ENCODE data around the gene CPLANE1. TPM values are rescaled to one million over a fixed set of nuclear protein-coding genes. Genes with fewer than 3 reads are reported as not detected.

Gene CPLANE1
- total and polyA plus RNA-seq, 10 of the 15 experiments (the other 5 are each of a cell fraction or from before 2014, with no cell fraction given) = 1.7 to 14.8 (median 6.7) TPM

DNA sequence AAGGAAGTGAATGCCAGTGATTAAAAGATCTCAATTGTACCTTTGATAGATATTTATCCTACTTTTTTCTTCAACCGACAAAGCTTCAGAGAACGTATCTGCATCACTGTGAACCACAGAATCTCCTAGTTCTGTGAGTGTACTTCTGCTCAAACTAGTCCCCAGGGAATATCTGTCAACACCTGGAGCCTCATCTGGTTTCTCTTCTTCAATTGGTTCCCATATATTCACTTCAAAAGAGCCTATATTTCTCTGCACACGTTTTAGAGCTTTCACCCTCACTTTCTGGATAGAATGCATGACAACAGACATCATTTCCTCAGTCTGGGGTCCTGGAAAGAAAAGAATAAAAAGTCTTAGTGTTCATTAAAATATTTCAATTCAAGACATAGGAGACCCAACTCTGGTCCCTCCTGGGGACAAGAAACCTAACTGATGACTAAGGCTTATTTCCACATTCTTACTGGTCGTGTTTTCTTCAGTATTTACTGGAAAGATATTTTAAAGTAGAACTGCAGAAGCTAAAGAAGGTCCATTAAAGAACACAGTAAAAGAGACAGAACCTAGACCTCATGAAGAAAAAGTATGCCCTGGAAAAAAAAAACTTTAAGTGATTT lies 64.3 kb downstream of the CPLANE1 start:
- DNase-seq (ENCODE audit: low read depth, low spot score) = peak; percentile 60
- ChIA-PET POLR2A (interaction anchor here (1.0 kb wide), 2 partner anchors 13 to 29 kb away, joined by 3 to 5 read pairs; no protein-coding TSS in a partner anchor), RAD21 (ENCODE audit: unreplicated experiment) (interaction anchor here (0.7 to 1.2 kb wide), 5 partner anchors 10 to 74 kb away, joined by 3 to 6 read pairs (median 3); no protein-coding TSS in a partner anchor), CTCF (interaction anchor here (0.6 to 1.8 kb wide), 2 partner anchors 9 to 12 kb away, joined by 3 to 8 read pairs; no protein-coding TSS in a partner anchor), SMC1A (ENCODE audit: uncharacterized antibody, unreplicated experiment) (interaction anchor here (0.8 to 2.3 kb wide), 9 partner anchors 12 to 95 kb away, joined by 3 to 20 read pairs (median 4); no protein-coding TSS in a partner anchor)
- peak; percentile 88 for ATAC-seq
- no peak overlapping the region for H3K4me3 ChIP-seq
- FAIRE-seq = peak; percentile 62
- H3K27me3 ChIP-seq (replicated peaks in 1 of 2; ENCODE audit: control insufficient read depth in 2 of 2, insufficient read depth in 2 of 2, low read length in 1 of 2) = no peaks in the 10 kb centered on the region
- no peaks in the 10 kb centered on the region for H4K20me1 ChIP-seq (ENCODE audit: control insufficient read depth, insufficient read depth)
- BruUV-seq (replicated peaks) = no TSS peak
- H3K27ac ChIP-seq (ENCODE audit: control insufficient read depth, insufficient read depth) = no peak overlapping the region; the same call in 1 of the 2 replicates
- H3K36me3 ChIP-seq (ENCODE audit: control insufficient read depth in 2 of 2, insufficient read depth in 2 of 2, low read length in 1 of 2) = no peaks in the 10 kb centered on the region; a peak in 1 of 4 replicates
- H3K79me2 ChIP-seq (ENCODE audit: control insufficient read depth, insufficient read depth, low read length) = no peaks in the 10 kb centered on the region
- H2AFZ ChIP-seq (ENCODE audit: control insufficient read depth, low read depth, low read length) = peak overlapping the region; percentile 24; the same call in 1 of the 2 replicates
- H3K9me3 ChIP-seq (replicated peaks; ENCODE audit: control insufficient read depth, insufficient read depth, low read length) = no peaks in the 10 kb centered on the region
- in situ Hi-C loops (cut with MboI) (no loop called here), intact Hi-C loops (cut with micrococcal nuclease; ENCODE audit: unreplicated experiment) (loop anchor here (5.0 kb wide), 1 partner anchor 73 kb away; no protein-coding TSS in a partner anchor)
- 35% methylated on average over 4 of the region's 4 CpGs for WGBS (ENCODE audit: insufficient coverage, insufficient replicate concordance, low lambda C conversion rate, missing lambda C conversion rate)
- H3K4me1 ChIP-seq (ENCODE audit: control insufficient read depth, insufficient read depth, low read length) = peaks cover 4% of the 10 kb centered on the region; the same call in 1 of the 2 replicates
- H3K4me2 ChIP-seq (ENCODE audit: control insufficient read depth, insufficient read depth) = no peak overlapping the region
- H3K9ac ChIP-seq (ENCODE audit: control insufficient read depth, insufficient read depth, low read length) = no peak overlapping the region
- TF ChIP-seq E2F4 (IDR thresholded peaks at IDR 0.05; ENCODE audit: low read depth, low read length) = no peak
- peak; percentile 47; the same call in 1 of the 2 replicates for TF ChIP-seq SPI1 (IDR thresholded peaks at IDR 0.05; ENCODE audit: borderline replicate concordance, insufficient read depth, low read depth, low read length)
- no peak for TF ChIP-seq NFYB (IDR thresholded peaks at IDR 0.05; ENCODE audit: insufficient read depth, low read depth, low read length)
- no peak for TF ChIP-seq ZNF384 (IDR thresholded peaks at IDR 0.05; ENCODE audit: borderline replicate concordance, low read depth, low read length)
- TF ChIP-seq ESRRA (IDR thresholded peaks at IDR 0.05; ENCODE audit: low read length) = no peak
- peak; percentile 26; the same call in 1 of the 2 replicates for TF ChIP-seq RAD51 (IDR thresholded peaks at IDR 0.05)
- TF ChIP-seq RB1 (IDR thresholded peaks at IDR 0.05; ENCODE audit: borderline replicate concordance) = no peak
- TF ChIP-seq DPF2 (IDR thresholded peaks at IDR 0.05) = peak; percentile 82
- no peak for TF ChIP-seq MLLT1 (IDR thresholded peaks at IDR 0.05)
- TF ChIP-seq YBX1 (IDR thresholded peaks at IDR 0.05) = 0 out of 2 replicates have a peak, but pooled peaks have one; percentile 61
- no peak for TF ChIP-seq BRCA1 (IDR thresholded peaks at IDR 0.05; ENCODE audit: low read depth, low read length)
- TF ChIP-seq SREBF2 (IDR thresholded peaks at IDR 0.05; ENCODE audit: low read length) = no peak
- no peak for TF ChIP-seq EGR1 (IDR thresholded peaks at IDR 0.05; ENCODE audit: borderline replicate concordance in 1 of 2, low read depth in 2 of 2, low read length in 2 of 2)
- TF ChIP-seq IKZF2 (IDR thresholded peaks at IDR 0.05) = peak; percentile 83
- no peak for TF ChIP-seq SMARCA5 (IDR thresholded peaks at IDR 0.05)
- TF ChIP-seq GATAD2B (conservative IDR thresholded peaks at IDR 0.05; ENCODE audit: low read depth) = peak; percentile 84
- TF ChIP-seq SP1 (IDR thresholded peaks at IDR 0.05; ENCODE audit: low read depth, low read length) = no peak
- TF ChIP-seq CBX3 (IDR thresholded peaks at IDR 0.05; ENCODE audit: borderline replicate concordance, low read depth) = no peak
- peak; percentile 37; the same call in 1 of the 2 replicates for TF ChIP-seq RUNX3 (IDR thresholded peaks at IDR 0.05; ENCODE audit: low read length)
- no peak for TF ChIP-seq TBL1XR1 (IDR thresholded peaks at IDR 0.05; ENCODE audit: low read depth, low read length)
